NCI-H1694 (cell line): ENCODE results near the gene HIGD1B.

Experiments used
- DNase-seq: peaks from one replicate; lab custom pipeline; 2025; lab: John Stamatoyannopoulos, UW

The HIGD1B gene

GRCh38 chr17:44837196-44837595, 10.5 kb upstream of the HIGD1B start:
- peak; percentile 36 for DNase-seq

DNA sequence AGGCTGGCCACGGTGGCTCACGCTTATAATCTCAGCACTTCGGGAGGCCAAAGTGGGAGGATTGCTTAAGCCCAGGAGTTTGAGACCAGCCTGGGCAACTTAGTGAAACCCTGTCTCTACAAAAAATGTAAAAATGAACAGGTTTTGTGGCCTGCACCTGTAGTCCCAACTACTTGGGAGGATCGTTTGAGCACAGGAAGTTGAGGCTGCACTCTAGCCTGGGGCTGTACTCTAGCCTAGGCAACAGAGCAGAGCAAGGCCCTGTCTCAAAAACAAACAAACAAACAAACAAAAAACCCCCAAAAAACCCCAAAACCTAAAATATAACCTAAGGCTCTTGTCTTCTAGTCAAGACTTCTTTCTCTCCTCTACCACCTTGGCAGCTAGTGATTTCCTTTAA, 7.4 kb upstream of the HIGD1B start:
- DNase-seq = no peak

GRCh38 chr17:44840936-44841335, 6.7 kb upstream of the HIGD1B start:
- no peak for DNase-seq

GRCh38 chr17:44842748-44843147, 4.9 kb upstream of the HIGD1B start:
- DNase-seq = no peak

- DNase-seq = no peak
Observed at GRCh38 chr17:44844390-44844830, 3.3 kb upstream of the HIGD1B start.

DNA sequence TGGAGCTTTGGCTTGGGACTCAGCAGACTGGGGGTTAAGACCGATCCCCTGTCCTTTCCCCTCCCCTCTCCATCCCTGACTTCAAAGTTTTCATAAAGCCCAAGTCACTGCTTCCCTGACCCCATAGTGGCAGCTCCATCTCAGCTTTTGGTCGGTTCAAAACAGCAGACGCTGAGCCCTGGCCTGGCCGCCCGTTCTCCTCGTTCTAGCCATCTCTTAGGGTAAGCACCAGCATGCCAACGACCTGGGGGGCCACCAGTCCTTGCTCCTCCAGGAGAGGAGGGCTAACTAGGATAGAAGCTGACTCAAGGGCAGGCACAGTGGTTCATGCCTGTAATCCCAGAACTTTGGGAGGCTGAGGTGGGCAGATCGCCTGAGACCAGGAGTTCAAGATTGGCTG, 1.5 kb upstream of the HIGD1B start:
- DNase-seq = no peak

DNA sequence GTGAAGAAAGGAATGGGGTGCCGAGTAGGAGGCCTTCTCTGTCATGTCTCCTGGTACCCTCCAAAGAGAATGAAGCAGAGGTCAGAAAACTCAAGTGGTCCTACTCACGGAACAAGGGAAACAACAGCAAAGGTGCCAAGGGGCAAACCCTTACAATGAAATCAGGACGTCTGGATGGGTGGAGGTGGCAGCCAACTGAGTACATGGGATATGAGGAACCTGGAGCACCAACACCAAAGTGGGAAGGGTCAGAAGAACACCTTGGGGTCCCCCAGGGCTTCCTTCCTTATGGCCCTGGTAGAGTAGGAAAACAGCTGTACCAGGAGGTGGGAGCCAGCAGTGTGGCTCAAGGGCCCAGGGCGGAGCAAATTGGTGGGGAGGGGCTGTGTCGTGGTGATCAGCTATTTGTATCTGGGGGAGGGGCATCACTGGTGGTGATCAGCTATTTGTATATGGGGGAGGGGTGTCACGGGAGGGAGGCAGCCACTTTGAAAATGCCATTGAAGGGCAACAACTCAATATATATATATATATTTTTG, 643 bp downstream of the HIGD1B start:
- no peak for DNase-seq

DNA sequence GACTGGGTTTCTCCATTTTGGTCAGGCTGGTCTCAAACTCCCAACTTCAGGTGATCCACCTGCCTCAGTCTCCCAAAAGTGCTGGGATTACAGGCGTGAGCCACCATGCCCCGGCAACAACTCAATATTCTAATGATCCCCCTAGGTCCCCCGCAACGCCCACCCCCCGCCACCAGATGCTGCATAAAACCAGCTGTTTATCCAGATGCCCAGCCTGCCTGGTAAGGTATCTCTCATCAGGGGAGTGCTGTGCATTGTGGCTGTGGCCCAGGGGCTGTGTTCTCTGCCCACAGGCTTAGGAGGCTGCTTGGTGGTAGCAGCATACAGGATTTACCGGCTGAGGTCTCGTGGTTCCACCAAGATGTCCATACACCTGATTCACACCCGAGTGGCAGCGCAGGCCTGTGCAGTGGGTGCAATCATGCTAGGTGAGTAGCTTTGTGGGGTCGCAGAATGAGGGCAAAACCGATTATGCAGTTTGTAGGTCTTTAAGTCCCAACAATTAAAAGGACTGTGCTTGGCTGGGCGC, 1.3 kb downstream of the HIGD1B start:
- DNase-seq = no peak

DNA sequence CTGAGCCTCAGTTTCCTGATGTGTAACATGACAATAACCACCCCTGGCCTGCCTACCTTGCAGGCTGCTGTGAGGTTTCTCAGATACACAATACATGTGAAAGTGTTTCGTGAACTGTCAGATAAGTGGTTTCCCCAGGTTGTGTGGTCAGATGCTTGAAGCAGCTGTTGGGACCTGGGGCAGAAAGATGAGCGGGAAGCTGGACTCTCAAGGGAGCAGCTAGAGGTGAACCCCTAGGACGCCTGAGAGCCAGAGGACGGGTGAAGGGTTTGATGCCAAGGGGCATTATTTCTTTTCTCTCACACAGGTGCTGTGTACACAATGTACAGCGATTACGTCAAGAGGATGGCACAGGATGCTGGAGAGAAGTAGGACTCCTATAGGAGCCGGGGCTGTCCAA, 2.3 kb downstream of the HIGD1B start:
- no peak for DNase-seq

DNA sequence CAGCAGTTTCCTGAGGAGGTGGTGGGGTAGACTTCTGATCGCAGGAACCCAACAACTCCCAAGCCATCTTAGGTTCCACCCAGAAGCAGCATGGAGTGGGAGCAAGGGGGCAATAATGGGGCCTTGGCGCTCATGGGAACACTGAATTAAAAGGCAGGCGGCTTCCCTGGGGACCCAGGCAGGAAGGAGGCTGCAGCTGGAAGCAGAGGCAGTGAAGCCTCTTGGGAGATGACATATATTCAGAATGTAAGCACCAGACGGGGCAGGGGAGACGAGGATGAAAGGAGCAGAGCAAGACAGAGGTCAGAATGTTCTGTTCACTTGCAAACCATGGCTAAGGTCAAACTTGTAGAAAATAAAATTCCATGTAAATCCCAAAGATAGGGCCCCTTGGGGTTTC, 2.9 kb downstream of the HIGD1B start:
- DNase-seq = no peak

- no peak for DNase-seq
Observed at GRCh38 chr17:44854192-44854591, 6.5 kb downstream of the HIGD1B start.

DNA sequence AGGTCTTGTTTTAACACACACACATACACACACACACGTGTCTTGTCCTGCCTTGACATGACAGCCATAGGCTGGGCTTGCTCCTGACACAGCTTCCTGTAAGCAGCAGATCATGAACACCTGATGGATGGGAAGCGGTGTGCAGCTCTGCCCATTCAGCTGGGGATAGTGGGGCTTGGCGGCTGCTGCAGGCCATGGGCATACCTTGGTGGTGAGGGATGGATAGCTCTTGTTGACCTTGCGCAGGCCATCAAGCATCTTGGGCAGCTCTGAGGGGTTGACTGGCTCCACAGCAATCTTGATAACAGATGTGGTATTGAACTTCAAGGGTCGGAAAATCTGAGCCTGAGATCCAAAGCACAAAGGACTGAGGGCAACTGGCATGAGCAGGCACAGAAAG, 12.0 kb downstream of the HIGD1B start:
- no peak for DNase-seq

DNA sequence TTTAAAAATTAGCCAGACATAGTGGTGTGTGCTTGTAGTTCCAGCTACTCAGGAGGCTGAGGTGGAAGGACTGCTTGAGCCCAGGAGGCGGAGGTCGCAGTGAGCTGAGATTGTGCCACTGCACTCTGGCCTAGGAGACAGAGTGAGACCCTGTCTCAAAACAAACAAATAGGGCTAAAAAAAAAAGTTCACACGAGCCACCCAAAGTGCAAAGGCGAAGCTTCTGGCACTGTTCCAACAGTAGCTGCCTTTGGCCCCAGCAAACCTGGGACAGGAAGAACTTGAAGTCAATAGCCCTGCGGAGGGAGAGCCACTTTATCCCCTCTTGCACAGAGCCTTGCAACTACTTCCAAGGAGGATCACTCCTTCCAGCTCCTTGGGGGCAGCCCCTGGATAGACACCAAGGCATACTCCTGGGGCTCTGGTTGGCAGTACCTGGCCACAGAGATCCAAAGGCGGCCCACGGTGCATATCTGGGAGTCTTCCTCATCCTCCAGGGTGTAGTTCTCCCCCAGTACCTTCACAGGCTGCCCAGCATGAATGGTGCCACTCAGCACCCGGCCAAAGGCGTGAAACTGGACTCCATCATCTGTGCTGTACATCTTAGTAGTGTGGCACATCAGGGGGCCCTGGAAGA, 14.7 kb downstream of the HIGD1B start:
- no peak for DNase-seq

DNA sequence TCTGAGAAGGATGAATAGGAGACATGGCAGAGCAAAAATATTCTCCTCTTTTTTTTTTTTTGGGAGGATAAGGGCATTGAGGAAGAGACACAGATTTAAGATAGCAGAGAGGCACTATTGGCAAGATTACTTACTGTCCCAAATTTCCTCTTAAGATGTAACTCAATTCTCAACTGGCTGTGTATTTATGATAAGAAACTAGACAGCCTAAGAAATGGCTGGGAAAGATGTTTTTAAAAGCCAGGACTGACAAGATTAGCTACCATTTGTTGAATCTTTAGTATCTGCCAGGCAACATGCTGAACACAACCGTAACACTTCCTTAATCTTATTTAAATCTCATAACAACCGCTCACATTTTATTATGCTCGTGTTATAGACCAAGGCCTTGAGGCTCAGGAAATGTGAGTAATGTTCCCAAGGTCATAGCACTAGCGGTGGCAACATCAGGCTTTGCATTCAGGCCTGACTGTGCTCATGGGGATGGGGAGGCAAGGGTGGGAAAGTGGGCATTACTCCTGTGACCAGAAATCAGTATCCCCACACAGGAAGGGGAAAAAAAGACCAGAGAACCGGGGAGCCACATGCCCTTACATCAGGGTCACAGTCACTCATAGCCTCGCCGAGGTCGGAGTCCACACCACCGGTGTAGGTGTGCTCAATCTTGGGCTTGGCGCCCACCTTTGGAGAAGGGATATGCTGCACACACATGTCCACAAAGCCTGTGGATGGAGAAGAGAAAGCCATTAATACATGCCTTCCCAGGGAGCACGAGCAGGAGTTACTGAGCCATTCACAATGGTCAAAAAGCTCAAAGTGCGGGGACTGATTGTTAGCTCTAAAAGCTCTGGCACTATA, 15.6 kb downstream of the HIGD1B start:
- no peak for DNase-seq

DNA sequence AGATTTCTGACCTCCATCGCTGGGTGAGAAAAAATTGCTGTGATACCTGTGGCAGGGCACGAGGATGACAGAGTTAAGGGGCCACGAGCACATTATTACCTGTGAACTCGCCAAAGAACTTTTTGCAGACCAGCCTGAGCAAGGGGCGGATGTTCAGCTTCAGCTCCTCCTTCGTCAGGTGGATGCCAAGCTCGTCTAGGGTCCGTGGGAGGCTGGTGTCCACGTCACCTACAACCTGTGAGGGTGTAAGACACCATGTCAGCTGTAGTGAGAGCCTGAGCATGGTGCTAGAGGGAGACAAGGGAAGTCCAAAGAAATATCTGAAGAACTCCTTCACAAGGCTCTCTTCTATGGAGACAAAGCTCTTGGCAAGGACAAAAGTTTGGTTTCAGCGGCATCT, 17.1 kb downstream of the HIGD1B start:
- DNase-seq = no peak

- peak; percentile 84 for DNase-seq
Observed at GRCh38 chr17:44865231-44865660, 17.6 kb downstream of the HIGD1B start.

DNA sequence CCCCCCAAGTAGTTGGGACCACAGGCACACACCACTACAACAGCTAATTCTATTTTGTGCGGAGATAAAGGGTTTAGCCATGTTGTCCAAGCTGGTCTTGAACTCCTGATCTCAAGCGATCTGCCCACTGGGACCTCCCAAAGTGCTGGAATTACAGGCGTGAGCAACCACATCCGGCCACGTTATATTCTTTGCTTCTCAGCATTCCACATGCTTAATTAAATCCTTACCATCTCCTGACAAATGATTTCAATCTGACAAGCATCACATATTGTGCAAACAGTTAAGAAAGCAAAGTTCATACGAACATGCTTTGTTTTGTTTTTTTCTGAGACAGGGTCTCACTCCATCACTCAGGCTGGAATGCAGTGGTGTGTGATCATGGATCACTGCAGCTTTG, 18.2 kb downstream of the HIGD1B start:
- DNase-seq = no peak

- no peak for DNase-seq
Observed at GRCh38 chr17:44867841-44868240, 20.2 kb downstream of the HIGD1B start.

DNA sequence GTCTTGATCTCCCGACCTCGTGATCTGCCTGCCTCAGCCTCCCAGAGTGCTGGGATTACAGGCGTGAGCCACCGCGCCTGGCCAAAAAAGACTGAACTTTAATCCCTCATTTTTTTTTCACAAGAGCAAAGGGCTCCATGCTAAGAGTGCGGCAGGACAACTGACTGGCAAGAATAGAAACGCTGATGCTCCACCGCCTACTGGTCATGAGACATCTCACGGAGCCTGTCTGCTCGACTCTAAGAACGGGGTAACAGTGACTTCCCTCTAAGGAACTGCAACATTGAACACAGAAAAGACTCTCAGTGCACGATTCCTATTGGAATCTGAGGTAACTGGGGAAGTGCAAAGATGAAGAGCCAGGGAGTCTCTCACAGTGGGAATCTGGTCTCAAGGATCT, 23.9 kb downstream of the HIGD1B start:
- no peak for DNase-seq

GRCh38 chr17:44872131-44872768, 24.6 kb downstream of the HIGD1B start:
- peak; percentile 76 for DNase-seq

- DNase-seq = no peak
Observed at GRCh38 chr17:44875761-44876160, 28.1 kb downstream of the HIGD1B start.

DNA sequence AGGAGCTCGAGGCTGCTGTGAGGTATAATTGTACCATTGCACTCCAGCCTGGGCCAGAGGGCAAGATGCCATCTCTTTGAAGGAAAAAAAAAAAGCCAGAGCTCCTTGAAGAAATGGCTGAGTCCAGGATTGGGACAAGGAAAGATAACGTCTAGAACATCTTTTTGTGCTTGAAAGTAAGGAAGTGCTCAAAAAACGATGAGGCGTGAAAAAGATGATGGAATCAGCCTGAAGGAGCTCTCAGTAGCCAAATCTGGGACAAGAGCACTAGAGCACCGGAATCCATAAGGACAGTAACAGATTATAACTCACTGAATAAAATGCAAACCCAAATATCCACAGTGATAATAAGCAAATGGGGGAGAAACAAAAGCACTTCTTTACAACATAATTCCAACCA, 29.4 kb downstream of the HIGD1B start:
- no peak for DNase-seq
